ENCODE results near the gene LGI4. TPM values are rescaled to one million over a fixed set of nuclear protein-coding genes. Genes with fewer than 3 reads are reported as not detected.
A peak's percentile ranks its signal among the peaks of the same experiment; 100 is the strongest.
"Not testable (repeated sequence)": the region's sequence is repeated elsewhere in the genome, so short reads cannot be mapped to it uniquely, and the experiment has no call there.

Gene LGI4
- polyA plus RNA-seq, 1 experiment: 0.25 TPM

DNA sequence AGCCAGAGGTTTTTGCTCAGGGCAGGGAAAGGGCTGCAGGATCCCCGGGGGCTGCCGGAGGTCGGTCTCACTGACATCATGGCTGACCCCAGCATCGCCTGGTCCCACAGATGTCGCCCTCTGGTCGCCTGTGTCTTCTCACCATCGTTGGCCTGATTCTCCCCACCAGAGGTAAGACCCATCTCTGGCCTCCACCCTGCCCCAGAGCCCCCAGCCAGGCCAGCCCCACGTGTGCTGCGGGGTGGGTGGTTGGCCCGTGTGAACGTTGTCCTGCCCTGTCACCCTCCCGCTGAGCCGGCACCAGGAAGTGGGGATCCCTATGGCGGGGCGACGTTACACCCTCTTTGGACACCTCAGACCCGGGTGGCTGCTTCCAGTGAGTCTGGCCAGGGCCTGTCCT, 20.6 kb upstream of the LGI4 start:
- CTCF ChIA-PET: interaction anchor here (5.2 kb wide), 1 partner anchor 13 kb away, joined by 36 read pairs; the partner anchor contains the start of gene FXYD7
- TF ChIP-seq, protein P1, sequence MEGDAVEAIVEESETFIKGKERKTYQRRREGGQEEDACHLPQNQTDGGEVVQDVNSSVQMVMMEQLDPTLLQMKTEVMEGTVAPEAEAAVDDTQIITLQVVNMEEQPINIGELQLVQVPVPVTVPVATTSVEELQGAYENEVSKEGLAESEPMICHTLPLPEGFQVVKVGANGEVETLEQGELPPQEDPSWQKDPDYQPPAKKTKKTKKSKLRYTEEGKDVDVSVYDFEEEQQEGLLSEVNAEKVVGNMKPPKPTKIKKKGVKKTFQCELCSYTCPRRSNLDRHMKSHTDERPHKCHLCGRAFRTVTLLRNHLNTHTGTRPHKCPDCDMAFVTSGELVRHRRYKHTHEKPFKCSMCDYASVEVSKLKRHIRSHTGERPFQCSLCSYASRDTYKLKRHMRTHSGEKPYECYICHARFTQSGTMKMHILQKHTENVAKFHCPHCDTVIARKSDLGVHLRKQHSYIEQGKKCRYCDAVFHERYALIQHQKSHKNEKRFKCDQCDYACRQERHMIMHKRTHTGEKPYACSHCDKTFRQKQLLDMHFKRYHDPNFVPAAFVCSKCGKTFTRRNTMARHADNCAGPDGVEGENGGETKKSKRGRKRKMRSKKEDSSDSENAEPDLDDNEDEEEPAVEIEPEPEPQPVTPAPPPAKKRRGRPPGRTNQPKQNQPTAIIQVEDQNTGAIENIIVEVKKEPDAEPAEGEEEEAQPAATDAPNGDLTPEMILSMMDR (IDR thresholded peaks at IDR 0.05; ENCODE audit: insufficient read depth, low read depth, low read length): no peak
- peak overlapping the region; percentile 84 for H3K4me3 ChIP-seq (ENCODE audit: low read depth, low read length)
- DNase-seq (ENCODE audit: low read depth): no peak
- no peaks in the 10 kb centered on the region for H3K27me3 ChIP-seq (ENCODE audit: control insufficient read depth, insufficient read depth, low read length)
- POLR2A ChIA-PET: no interaction called here
- peaks cover 9% of the 10 kb centered on the region for H3K36me3 ChIP-seq (ENCODE audit: control insufficient read depth, insufficient read depth, low read length)

DNA sequence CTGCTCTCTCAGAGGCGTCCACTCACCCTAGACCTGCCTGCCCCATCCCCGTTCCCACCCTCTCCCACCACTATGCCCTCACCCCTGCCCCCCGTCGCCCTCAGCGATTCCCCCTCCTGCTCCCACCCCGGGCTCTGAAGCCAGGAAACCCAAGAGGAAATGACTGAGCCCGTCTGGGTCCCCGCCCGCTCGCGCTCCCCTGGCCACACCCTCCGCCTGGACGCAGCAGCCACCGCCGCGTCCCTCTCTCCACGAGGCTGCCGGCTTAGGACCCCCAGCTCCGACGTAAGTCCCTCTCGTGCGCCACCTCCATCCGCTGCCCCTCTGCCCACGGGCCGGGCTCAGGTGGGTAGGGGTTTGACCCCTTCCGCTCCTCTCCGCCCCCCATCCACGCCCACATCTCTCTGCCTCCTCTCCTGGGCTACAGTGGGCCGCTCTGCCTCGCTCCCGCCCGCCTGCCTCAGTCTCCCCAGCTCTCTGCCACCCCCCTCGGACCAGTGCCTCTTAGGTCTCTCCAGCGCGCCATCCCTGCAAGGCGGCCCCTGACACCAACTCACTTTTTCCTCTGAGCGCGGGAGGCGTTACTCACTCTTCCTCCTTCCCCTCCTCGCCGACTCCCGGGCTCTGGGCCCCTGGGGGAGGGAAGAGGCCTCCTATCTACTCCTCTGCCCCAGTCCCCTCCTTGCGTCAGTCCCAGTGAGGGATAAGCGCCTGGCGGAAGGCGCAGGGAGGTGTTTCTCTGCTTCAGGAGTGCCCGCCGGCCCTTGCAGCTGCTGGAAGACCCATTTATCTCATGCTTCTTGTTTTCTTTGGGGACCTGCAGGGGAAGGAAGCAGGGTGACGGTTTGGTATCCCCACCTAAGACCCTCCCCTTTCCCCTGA, 19.9 kb upstream of the LGI4 start, which contains the start of gene FXYD5:
Gene FXYD5, plus strand, starts transcription at position 211 of the 882 bp plus-strand sequence. CDS start 816 bp downstream, outside the sequence.
- ChIA-PET POLR2A (no interaction called here), CTCF (interaction anchor here (0.6 to 5.2 kb wide), 10 partner anchors 8 to 633 kb away, joined by 3 to 36 read pairs (median 6); partner anchors contain the start of genes FXYD7 and LGI4)

DNA sequence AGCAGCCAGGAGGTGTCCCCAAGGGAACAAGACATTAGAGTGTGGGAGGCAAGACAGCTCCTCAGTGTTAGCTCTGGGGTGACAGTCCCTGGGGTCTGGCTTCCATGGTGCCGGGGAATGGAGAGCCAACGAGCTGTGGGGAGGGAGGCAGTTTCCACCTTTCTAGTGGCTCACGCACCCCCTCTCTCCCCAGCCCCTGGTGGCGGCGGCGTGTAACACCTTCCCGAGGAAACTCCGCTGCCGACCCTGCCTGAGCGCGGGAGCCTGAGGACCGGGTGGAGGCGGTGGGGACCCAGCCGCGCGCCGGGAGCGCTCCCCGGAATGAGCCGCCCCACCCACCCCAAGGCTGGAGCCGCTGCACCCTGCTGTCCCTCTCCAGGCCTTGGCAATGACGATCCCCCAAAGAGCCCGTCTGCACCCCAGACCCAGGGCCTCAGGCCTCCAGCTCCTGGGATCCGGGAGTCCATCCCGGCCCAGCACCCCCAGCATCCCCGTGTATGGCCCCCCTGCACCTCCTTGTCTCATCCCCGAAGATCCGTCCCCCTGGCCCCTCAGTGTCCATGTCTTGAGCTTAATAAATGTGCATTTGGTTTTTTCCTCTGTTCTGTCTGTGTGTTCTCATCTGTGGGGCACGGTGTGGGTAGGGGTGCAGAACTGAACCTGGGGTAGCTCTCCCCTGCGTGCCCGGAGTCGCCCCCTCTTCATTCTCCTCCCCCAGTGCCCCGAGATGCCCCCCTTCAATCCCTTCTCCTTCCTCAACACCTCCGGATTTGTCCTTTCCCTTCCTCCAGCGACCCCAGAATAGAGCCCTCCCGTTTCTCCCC, 19.1 kb upstream of the LGI4 start:
- Histone ChIP-seq H3K4me3 (ENCODE audit: low read depth, low read length) (peak overlapping the region; percentile 84), H3K36me3 (ENCODE audit: control insufficient read depth, insufficient read depth, low read length) (peaks cover 2% of the 10 kb centered on the region), H3K27me3 (ENCODE audit: control insufficient read depth, insufficient read depth, low read length) (no peaks in the 10 kb centered on the region)
- no peak for DNase-seq (ENCODE audit: low read depth)
- POLR2A ChIA-PET: no interaction called here
- CTCF ChIA-PET: interaction anchor here (0.6 to 5.2 kb wide), 13 partner anchors 9 to 634 kb away, joined by 3 to 36 read pairs (median 5); partner anchors contain the start of genes FXYD7 and LGI4
- TF ChIP-seq, protein P1 (IDR thresholded peaks at IDR 0.05; ENCODE audit: insufficient read depth, low read depth, low read length): peak; percentile 78

More for the DNA sequence above, 19.9 kb upstream of the LGI4 start, which contains the start of gene FXYD5:
- DNase-seq (ENCODE audit: low read depth): no peak
- H3K4me3 ChIP-seq (ENCODE audit: low read depth, low read length): peak within 1 kb of the TSS; percentile 84
- no peaks in the 10 kb centered on the region for H3K27me3 ChIP-seq (ENCODE audit: control insufficient read depth, insufficient read depth, low read length)
- TF ChIP-seq, protein P1 (IDR thresholded peaks at IDR 0.05; ENCODE audit: insufficient read depth, low read depth, low read length): peak; percentile 17; the same call in 1 of the 2 replicates
- peaks cover 8% of the 10 kb centered on the region for H3K36me3 ChIP-seq (ENCODE audit: control insufficient read depth, insufficient read depth, low read length)

DNA sequence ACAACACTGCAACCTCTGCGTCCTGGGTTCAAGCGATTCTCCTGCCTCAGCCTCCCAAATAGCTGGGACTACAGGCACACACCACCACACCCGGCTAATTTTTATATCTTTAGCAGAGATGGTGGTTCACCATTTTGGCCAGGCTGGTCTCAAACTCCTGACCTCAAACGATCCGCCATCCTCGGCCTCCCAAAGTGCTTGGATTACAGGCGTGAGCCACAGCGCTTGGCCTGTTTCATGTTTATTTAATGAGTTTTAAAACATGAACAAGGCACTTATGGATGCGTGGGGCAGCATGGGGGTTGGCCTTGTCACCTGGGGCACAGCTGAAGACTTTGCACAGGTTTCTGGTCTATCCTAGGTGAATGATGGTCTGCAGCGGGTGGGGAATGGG, 18.3 kb upstream of the LGI4 start:
- POLR2A ChIA-PET; H3K36me3 ChIP-seq (ENCODE audit: control insufficient read depth, insufficient read depth, low read length); DNase-seq (ENCODE audit: low read depth); H3K4me3 ChIP-seq (ENCODE audit: low read depth, low read length); H3K27me3 ChIP-seq (ENCODE audit: control insufficient read depth, insufficient read depth, low read length): not testable (repeated sequence)
- CTCF ChIA-PET: interaction anchor here (0.9 to 5.2 kb wide), 6 partner anchors 9 to 25 kb away, joined by 5 to 36 read pairs (median 8); partner anchors contain the start of genes FXYD7 and LGI4

DNA sequence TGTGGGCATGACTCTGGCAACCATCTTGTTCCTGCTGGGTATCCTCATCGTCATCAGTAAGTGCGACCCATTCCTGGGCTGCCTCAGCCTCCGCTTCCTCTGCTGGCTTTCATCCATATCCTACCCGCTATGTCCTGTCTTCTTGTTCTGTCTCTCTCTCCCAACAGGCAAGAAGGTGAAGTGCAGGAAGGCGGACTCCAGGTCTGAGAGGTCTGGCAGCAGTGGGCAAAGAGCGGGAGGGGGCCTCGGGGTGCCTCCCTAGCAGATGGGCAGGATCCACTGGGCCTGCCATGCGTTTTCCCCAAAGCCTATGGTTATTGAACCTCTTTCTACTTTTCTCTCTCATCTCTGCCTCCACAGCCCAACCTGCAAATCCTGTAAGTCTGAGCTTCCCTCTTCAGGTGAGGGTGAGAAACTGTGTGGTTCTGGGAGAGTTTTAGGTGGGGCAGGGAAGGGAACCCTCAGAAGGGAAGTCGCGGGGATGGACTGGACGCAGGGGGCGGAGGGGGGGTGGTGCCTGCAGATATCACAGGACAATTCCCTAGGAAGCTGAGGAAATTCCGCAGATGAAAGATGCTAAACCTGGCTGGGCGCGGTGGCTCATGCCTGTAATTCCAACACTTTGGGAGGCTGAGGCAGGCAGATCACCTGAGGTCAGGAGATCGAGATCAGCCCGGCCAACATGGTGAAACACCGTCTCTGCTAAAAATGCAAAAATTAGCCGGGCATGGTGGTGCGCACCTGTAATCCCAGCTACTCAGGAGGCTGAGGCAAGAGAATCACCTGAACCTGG, 16.6 kb upstream of the LGI4 start:
- H3K27me3 ChIP-seq (ENCODE audit: control insufficient read depth, insufficient read depth, low read length): no peaks in the 10 kb centered on the region
- CTCF ChIA-PET: interaction anchor here (5.2 kb wide), 1 partner anchor 9 kb away, joined by 36 read pairs; the partner anchor contains the start of gene FXYD7
- H3K4me3 ChIP-seq (ENCODE audit: low read depth, low read length): no peak overlapping the region
- POLR2A ChIA-PET: no interaction called here
- H3K36me3 ChIP-seq (ENCODE audit: control insufficient read depth, insufficient read depth, low read length): no peaks in the 10 kb centered on the region
- no peak for DNase-seq (ENCODE audit: low read depth)
- TF ChIP-seq, protein P1 (IDR thresholded peaks at IDR 0.05; ENCODE audit: insufficient read depth, low read depth, low read length): no peak

All from BJ (cell line).